Measurements from ENCODE around the gene NELL1.

Gene NELL1

DNA sequence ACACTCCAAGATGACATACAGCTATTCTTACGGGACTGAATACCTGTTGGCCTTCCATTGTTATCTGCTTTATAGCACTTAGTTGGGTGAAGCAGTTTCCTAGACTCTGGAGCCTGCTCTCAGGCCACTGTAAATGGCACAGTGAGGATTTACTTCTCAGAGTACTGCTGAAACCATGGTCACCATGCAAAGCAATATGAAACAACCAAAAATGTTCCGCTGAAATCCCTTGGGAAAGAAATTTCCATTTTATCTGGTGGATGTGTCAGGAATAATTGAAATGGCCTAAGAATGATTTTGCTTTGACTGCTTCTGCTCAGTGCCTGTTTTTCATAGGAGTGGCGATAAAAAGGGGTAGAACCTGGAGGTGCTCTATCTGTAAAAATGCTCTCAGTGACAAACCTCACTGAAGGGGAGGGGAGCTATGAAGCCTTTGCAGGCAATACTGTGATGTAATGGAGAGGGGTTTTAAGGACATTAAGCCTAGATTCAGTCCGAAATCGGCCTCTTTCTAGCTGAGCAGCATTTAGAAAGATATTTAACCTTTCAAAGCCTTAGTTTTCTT is 871.9 kb downstream of the NELL1 start:
- no peaks in the 10 kb centered on the region for H3K9me2 ChIP-seq (replicated peaks; ENCODE audit: control insufficient read depth, low read length)
- no peak overlapping the region for H3K4me2 ChIP-seq (ENCODE audit: low read length)
- no peaks in the 10 kb centered on the region for H3K4me1 ChIP-seq (ENCODE audit: control insufficient read depth, low read length)
- no peak overlapping the region for H3K27ac ChIP-seq (ENCODE audit: low read depth, low read length)
- H3K9me3 ChIP-seq (ENCODE audit: control insufficient read depth, insufficient read depth, low read length): no peaks in the 10 kb centered on the region
- H3K4me3 ChIP-seq (ENCODE audit: low read length): no peak overlapping the region
- H4K20me1 ChIP-seq (ENCODE audit: control insufficient read depth, insufficient read depth, low read depth, low read length): no peaks in the 10 kb centered on the region
- H3K79me2 ChIP-seq (ENCODE audit: control insufficient read depth, low read length): no peaks in the 10 kb centered on the region
- no peaks in the 10 kb centered on the region for H3K27me3 ChIP-seq (ENCODE audit: control insufficient read depth, low read length)
- TF ChIP-seq CTCF (IDR thresholded peaks at IDR 0.05; ENCODE audit: low read depth, low read length, poor library complexity, severe bottlenecking): no peak
- no peak for TF ChIP-seq EZH2phosphoT487 (IDR thresholded peaks at IDR 0.05; ENCODE audit: borderline replicate concordance, low read length)
- H3K36me3 ChIP-seq (ENCODE audit: control insufficient read depth, low read length): no peaks in the 10 kb centered on the region
- no peaks in the 10 kb centered on the region for H3F3A ChIP-seq (ENCODE audit: control insufficient read depth, insufficient read depth)

DNA sequence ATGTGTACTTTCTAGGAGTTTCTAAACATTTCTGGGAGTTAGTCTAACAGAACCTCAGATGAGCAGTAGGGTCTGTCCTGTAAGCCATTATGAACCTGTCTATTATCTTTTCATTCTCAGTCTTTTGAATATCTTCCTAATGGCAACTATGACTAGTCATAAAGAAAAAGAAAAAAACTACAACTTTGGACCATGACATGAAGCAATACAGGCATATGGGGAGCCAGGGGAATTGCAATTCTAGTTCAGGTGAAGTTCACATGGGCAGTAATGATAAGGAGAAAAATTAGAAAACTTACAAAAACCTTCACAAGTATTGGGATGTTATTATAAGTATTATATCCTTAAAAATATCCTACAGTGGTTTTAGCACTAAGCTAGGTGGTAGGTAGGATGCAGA is 874.5 kb downstream of the NELL1 start:
- no peak for TF ChIP-seq CTCF (IDR thresholded peaks at IDR 0.05; ENCODE audit: low read depth, low read length, poor library complexity, severe bottlenecking)
- TF ChIP-seq EZH2phosphoT487 (IDR thresholded peaks at IDR 0.05; ENCODE audit: borderline replicate concordance, low read length): no peak
- H3K4me1 ChIP-seq (ENCODE audit: control insufficient read depth, low read length): no peaks in the 10 kb centered on the region
- H3K4me2 ChIP-seq (ENCODE audit: low read length): no peak overlapping the region
- H3K79me2 ChIP-seq (ENCODE audit: control insufficient read depth, low read length): no peaks in the 10 kb centered on the region
- no peaks in the 10 kb centered on the region for H3K36me3 ChIP-seq (ENCODE audit: control insufficient read depth, low read length)
- no peaks in the 10 kb centered on the region for H3K27me3 ChIP-seq (ENCODE audit: control insufficient read depth, low read length)
- H3F3A ChIP-seq (ENCODE audit: control insufficient read depth, insufficient read depth): no peaks in the 10 kb centered on the region
- no peaks in the 10 kb centered on the region for H3K9me2 ChIP-seq (replicated peaks; ENCODE audit: control insufficient read depth, low read length)
- H3K27ac ChIP-seq (ENCODE audit: low read depth, low read length): no peak overlapping the region
- H3K9me3 ChIP-seq (ENCODE audit: control insufficient read depth, insufficient read depth, low read length): no peaks in the 10 kb centered on the region
- no peaks in the 10 kb centered on the region for H4K20me1 ChIP-seq (ENCODE audit: control insufficient read depth, insufficient read depth, low read depth, low read length)
- no peak overlapping the region for H3K4me3 ChIP-seq (ENCODE audit: low read length)

GRCh38 chr11:21545699-21546098 is 876.3 kb downstream of the NELL1 start:
- Histone ChIP-seq H3F3A (ENCODE audit: control insufficient read depth, insufficient read depth) (no peaks in the 10 kb centered on the region), H4K20me1 (ENCODE audit: control insufficient read depth, insufficient read depth, low read depth, low read length) (no peaks in the 10 kb centered on the region), H3K9me3 (ENCODE audit: control insufficient read depth, insufficient read depth, low read length) (no peaks in the 10 kb centered on the region), H3K4me2 (ENCODE audit: low read length) (no peak overlapping the region), H3K4me3 (ENCODE audit: low read length) (no peak overlapping the region), H3K4me1 (ENCODE audit: control insufficient read depth, low read length) (no peaks in the 10 kb centered on the region), H3K79me2 (ENCODE audit: control insufficient read depth, low read length) (no peaks in the 10 kb centered on the region), H3K9me2 (replicated peaks; ENCODE audit: control insufficient read depth, low read length) (no peaks in the 10 kb centered on the region), H3K27me3 (ENCODE audit: control insufficient read depth, low read length) (no peaks in the 10 kb centered on the region), H3K27ac (ENCODE audit: low read depth, low read length) (no peak overlapping the region), H3K36me3 (ENCODE audit: control insufficient read depth, low read length) (no peaks in the 10 kb centered on the region)
- no peak for TF ChIP-seq EZH2phosphoT487 (IDR thresholded peaks at IDR 0.05; ENCODE audit: borderline replicate concordance, low read length)
- no peak for TF ChIP-seq CTCF (IDR thresholded peaks at IDR 0.05; ENCODE audit: low read depth, low read length, poor library complexity, severe bottlenecking)
